Urinary bladder (tissue), 4 donors: ENCODE results near the gene EEFSEC. TPM values are rescaled to one million over a fixed set of nuclear protein-coding genes. Genes with fewer than 3 reads are reported as not detected.

Source experiments
- DNase-seq: peaks from one replicate; pipeline ENCODE4 v3.0.0-alpha.2; 2015; ENCODE audit errors: extremely low spot score
- H3K27ac ChIP-seq: one replicate; pipeline ENCODE4 v1.5.1; 2013; ENCODE audit warnings: low read depth, mild to moderate bottlenecking, moderate library complexity
- H3K36me3 ChIP-seq: one replicate; pipeline ENCODE4 v1.6.1; 2013; ENCODE audit warnings: mild to moderate bottlenecking, moderate library complexity; ENCODE audit not compliant: insufficient read depth
- H3K4me1 ChIP-seq: one replicate; pipeline ENCODE4 v1.6.1; 2013; ENCODE audit warnings: mild to moderate bottlenecking, moderate library complexity; ENCODE audit not compliant: insufficient read depth
- H3K4me3 ChIP-seq: one replicate; pipeline ENCODE4 v1.5.1; 2013; ENCODE audit warnings: low read depth, low read length
- WGBS: extraction: QIAGEN DNeasy Blood & Tissue Kit; methylation state at CpG from one replicate; pipeline ENCODE4 v1.1.7; 2013; 5-methylcytosine and 5-hydroxymethylcytosine counted together
- polyA plus RNA-seq: library from polyadenylated mRNA; stranded (reverse); fragments of 200-250 nt; gene quantifications from one replicate; pipeline ENCODE4 v1.2.3, GENCODE V29; 2013
- total RNA-seq: library from RNA; depleted of rRNA; stranded (reverse); fragments of >200 nt; gene quantifications from one replicate; pipeline ENCODE4 v1.2.3, GENCODE V29; 2014
- donor health status: healthy with polysubstance abuse.
- donor health status: healthy.

Gene EEFSEC
- total and polyA plus RNA-seq, 2 donors, result 4.2 to 18.5 TPM

DNA sequence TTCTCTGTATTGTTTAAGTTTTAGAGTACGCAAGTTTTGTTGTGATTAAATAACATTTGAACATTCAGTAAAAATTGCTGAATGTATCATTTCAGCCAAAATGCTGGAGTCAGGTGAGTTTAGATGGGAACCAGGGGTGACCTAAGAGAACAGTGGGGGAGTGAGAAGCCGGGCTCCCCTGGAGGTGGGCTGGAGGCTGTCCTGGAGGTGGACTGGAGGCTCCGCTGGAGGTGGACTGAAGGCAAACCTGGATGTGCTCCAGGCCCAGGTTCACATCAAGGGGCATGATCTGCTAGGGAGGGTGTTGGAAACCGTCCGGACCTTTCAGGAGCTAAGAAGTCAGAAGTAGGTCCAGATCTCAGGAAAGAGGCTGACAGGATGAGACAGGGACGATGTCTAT, 289.7 kb downstream of the EEFSEC start:
- H3K36me3 ChIP-seq, result no peaks in the 10 kb centered on the region
- 83% methylated on average over 6 of the region's 6 CpGs for WGBS

DNA sequence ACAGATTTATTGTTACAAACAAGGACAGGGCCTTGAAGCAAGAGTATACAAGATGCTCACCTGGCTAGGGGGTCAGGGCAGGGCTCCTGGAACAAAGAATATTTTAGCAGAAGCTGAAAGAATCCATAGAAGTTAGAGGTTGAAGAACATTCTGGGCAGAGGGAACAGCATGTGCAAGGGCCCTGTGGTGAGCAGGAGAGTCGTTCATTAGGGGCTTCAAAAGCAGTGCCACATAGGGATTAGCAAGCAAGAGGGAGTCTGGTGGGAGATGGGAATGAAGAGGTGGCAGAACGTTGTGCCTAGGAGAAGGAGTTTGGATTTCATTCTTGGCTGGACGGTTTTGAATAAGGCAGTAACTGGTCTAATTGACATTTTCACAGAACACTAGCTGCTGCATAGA, 290.5 kb downstream of the EEFSEC start:
- no peak for DNase-seq
- WGBS, result 65% methylated on average over 3 of the region's 3 CpGs
- no peak overlapping the region for H3K27ac ChIP-seq
- H3K36me3 ChIP-seq, result no peaks in the 10 kb centered on the region
- no peaks in the 10 kb centered on the region for H3K4me1 ChIP-seq
- H3K4me3 ChIP-seq, result no peak overlapping the region

More for the DNA sequence above, 289.7 kb downstream of the EEFSEC start:
- Histone ChIP-seq H3K4me1 (no peaks in the 10 kb centered on the region), H3K27ac (no peak overlapping the region), H3K4me3 (no peak overlapping the region)
- no peak for DNase-seq

GRCh38 chr3:128445357-128445756, 292.1 kb downstream of the EEFSEC start:
- 83% methylated on average over 1 of the region's 1 CpG for WGBS
- H3K4me3 ChIP-seq, result no peak overlapping the region
- H3K4me1 ChIP-seq, result no peaks in the 10 kb centered on the region
- H3K27ac ChIP-seq, result no peak overlapping the region
- no peaks in the 10 kb centered on the region for H3K36me3 ChIP-seq
- no peak for DNase-seq

GRCh38 chr3:128446821-128447220, 293.5 kb downstream of the EEFSEC start:
- WGBS, result 94% methylated on average over 1 of the region's 1 CpG
- Histone ChIP-seq H3K36me3 (no peaks in the 10 kb centered on the region), H3K27ac (no peak overlapping the region), H3K4me1 (no peaks in the 10 kb centered on the region), H3K4me3 (no peak overlapping the region)
- DNase-seq, result no peak

DNA sequence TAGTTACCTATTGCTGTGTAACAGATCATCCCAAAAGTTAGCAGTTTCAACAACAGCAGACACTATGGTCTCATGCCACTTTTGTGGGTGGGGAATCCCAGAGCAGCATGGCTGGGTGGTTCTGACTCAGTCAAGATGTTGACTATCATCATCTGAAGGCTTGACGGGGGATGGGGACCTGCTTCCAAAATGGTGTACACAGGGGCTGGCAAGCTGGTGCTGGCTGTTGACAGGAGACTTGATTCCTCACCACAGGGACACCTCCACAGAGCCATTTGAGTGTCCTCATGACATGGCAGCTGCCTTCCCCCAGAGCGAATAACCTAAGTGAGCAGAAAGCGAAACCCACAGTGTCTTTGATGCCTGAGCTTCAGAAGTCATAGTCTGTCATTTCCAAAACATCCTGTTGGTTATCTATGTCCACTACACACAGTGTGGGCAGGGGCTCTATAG, 294.3 kb downstream of the EEFSEC start:
- no peaks in the 10 kb centered on the region for H3K4me1 ChIP-seq
- no peak overlapping the region for H3K27ac ChIP-seq
- WGBS, result 94% methylated on average over 3 of the region's 3 CpGs
- no peaks in the 10 kb centered on the region for H3K36me3 ChIP-seq
- no peak for DNase-seq
- no peak overlapping the region for H3K4me3 ChIP-seq

GRCh38 chr3:128448491-128448890, 295.2 kb downstream of the EEFSEC start:
- H3K27ac ChIP-seq, result no peak overlapping the region
- 67% methylated on average over 6 of the region's 6 CpGs for WGBS
- no peak for DNase-seq
- H3K4me1 ChIP-seq, result no peaks in the 10 kb centered on the region
- no peak overlapping the region for H3K4me3 ChIP-seq
- H3K36me3 ChIP-seq, result no peaks in the 10 kb centered on the region

- Histone ChIP-seq H3K4me3 (no peak overlapping the region), H3K36me3 (no peaks in the 10 kb centered on the region), H3K4me1 (no peaks in the 10 kb centered on the region), H3K27ac (no peak overlapping the region)
- 84% methylated on average over 6 of the region's 6 CpGs for WGBS
- no peak for DNase-seq
Measured at GRCh38 chr3:128449111-128449638, 295.9 kb downstream of the EEFSEC start.

DNA sequence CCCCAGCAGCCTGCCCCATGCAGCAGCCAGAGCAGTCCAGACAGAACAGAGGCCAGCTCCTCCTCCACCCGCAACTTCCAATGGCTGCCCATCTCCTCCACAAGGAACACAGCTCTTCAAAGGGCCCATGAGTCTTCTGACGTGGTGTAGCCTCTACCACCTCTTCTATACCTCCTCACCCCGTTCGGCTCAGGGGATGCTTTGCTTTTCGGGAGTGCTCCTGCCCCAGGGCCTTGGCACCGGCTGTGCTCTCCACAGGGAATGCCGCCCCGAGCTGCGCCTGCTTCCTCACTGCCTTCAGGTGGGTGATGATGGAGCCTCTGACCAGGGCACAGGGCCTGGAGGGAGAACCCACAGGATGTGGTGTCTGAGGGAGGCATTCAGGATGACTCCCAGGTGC, 298.8 kb downstream of the EEFSEC start:
- 90% methylated on average over 9 of the region's 9 CpGs for WGBS
- no peak for DNase-seq
- no peak overlapping the region for H3K4me3 ChIP-seq
- no peaks in the 10 kb centered on the region for H3K4me1 ChIP-seq
- no peaks in the 10 kb centered on the region for H3K36me3 ChIP-seq
- H3K27ac ChIP-seq, result no peak overlapping the region

DNA sequence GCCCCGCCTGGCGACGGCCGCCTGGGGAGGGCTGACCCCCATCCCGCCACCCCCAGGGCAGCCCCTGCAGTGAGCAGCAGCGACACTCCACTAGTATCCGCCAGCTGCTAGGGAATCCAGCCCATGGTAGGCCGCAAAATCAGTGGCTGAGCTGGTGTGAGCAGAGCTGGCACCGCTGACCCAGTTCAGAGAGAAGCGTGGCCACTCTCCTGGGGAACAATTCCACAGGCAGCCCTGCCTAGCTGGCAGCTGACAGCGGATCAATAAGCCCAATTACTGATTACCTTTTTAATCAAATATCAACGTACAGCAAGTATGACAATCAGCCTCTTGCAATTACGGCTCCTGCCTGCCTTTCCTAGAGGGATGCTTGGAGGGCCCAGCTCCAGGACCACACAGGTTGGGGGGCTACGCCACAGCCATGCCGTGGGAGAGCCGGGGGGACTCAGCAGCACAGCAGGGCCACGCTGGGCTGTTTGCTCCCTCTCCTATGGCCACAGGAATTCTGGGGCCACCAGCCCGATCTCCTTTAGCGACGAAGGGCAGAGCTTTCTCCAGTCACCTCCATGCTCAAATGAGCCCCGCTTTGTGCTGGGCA, 299.5 kb downstream of the EEFSEC start:
- 91% methylated on average over 21 of the region's 21 CpGs for WGBS
- DNase-seq, result no peak

GRCh38 chr3:128453501-128454309, 300.4 kb downstream of the EEFSEC start:
- WGBS, result 84% methylated on average over 21 of the region's 21 CpGs
- Histone ChIP-seq H3K4me1 (no peaks in the 10 kb centered on the region), H3K4me3 (no peak overlapping the region), H3K27ac (no peak overlapping the region), H3K36me3 (no peaks in the 10 kb centered on the region)
- DNase-seq, result no peak

More for the DNA sequence above, 299.5 kb downstream of the EEFSEC start:
- no peaks in the 10 kb centered on the region for H3K36me3 ChIP-seq
- no peak overlapping the region for H3K27ac ChIP-seq
- no peaks in the 10 kb centered on the region for H3K4me1 ChIP-seq
- no peak overlapping the region for H3K4me3 ChIP-seq

DNA sequence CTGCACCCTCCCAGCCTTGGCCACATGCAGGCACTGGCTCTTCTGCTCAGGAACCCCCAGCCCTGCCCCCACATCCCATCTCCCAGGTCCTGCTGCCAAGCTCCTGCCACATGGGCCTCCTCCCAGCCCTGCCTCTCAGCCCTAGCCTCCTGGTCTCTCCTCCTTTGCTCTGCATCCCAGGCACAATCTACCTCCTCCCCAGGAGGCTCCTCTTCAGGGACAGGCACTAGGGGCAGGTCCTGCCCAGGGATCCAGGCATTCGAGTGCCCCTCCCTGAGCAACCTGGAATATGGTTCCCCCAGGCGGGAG, 301.0 kb downstream of the EEFSEC start:
- no peak for DNase-seq
- H3K4me3 ChIP-seq, result no peak overlapping the region
- no peak overlapping the region for H3K27ac ChIP-seq
- 90% methylated on average over 2 of the region's 2 CpGs for WGBS
- H3K36me3 ChIP-seq, result no peaks in the 10 kb centered on the region
- H3K4me1 ChIP-seq, result no peaks in the 10 kb centered on the region

GRCh38 chr3:128455116-128455515, 301.8 kb downstream of the EEFSEC start:
- H3K4me3 ChIP-seq, result no peak overlapping the region
- no peak for DNase-seq
- 82% methylated on average over 5 of the region's 5 CpGs for WGBS
- no peak overlapping the region for H3K27ac ChIP-seq
- H3K36me3 ChIP-seq, result no peaks in the 10 kb centered on the region
- H3K4me1 ChIP-seq, result no peaks in the 10 kb centered on the region

GRCh38 chr3:128455786-128456748, 302.8 kb downstream of the EEFSEC start:
- Histone ChIP-seq H3K36me3 (no peaks in the 10 kb centered on the region), H3K27ac (no peak overlapping the region), H3K4me3 (no peak overlapping the region), H3K4me1 (no peaks in the 10 kb centered on the region)
- 66% methylated on average over 16 of the region's 16 CpGs for WGBS
- DNase-seq, result no peak
